Measurements from ENCODE around the gene NFIC.
"Not testable (repeated sequence)": the region's sequence is repeated elsewhere in the genome, so short reads cannot be mapped to it uniquely, and the experiment has no call there.

Gene NFIC

DNA sequence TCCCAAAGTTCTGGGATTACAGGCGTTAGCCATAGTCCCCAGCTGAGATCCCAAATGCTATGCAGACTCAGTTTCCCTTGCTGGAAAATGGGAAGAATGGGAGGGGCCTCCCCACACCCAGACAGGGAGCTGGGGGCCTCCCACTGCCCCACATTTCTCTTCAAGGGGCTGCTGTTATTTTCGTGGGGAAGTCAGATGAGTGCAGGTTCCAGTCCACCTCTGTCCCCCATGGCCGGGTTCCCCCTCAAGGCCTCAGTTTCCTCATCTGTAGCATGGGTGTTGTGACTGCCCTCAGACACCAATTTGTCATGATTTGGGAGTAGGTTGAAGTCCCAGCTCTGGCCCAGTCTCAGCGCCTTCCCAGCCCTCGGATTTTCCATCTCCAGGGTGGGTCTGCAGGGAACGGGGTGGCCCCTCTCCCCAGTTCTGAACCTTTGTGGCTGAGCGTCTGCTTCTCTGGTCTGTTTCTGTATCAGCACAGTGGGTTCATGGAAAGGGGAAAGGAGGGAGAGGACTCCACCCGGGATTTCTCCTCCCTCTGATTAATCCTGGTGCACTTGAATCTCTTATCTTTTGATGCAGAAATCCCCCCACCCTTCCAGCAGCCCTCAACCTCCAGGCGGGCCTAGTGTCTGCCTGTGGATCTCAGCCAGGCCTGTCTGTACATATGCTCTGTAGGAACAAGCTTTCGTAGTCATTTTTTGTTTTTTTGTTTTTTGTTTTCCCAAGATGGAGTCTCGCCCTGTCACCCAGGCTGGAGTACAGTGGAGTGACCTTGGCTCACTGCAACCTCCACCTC lies 12.2 kb downstream of the NFIC start:
- H2AFZ ChIP-seq (ENCODE audit: low read depth, low read length): no peak overlapping the region
- no peaks in the 10 kb centered on the region for H3K36me3 ChIP-seq (ENCODE audit: insufficient read depth, low read length)
- peaks cover 12% of the 10 kb centered on the region for H3K27me3 ChIP-seq (ENCODE audit: insufficient read depth, low read length)
- H3K4me3 ChIP-seq (ENCODE audit: low read length): no peak overlapping the region
- no peaks in the 10 kb centered on the region for H3K4me1 ChIP-seq (ENCODE audit: insufficient read depth, low read length)
- H3K9me3 ChIP-seq (ENCODE audit: low read length): no peaks in the 10 kb centered on the region

DNA sequence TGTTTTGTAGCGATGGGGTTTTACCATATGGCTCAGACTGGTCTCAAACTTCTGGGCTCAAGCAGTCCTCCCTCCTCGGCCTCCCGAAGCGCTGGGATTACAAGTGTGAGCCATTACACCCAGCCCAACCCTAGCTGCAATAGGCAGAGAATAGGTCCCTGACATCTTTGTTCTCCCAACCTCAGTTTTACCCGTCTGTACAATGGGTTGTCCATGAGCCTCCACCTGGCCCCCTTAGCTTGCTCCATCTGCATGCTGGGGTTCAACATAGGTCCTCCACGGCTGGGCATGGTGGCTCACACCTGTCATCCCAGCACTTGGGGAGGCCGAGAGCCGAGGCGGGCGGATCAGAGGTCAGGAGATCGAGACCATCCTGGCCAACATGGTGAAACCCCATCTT lies 14.4 kb downstream of the NFIC start:
- no peaks in the 10 kb centered on the region for H3K9me3 ChIP-seq (ENCODE audit: low read length)
- no peaks in the 10 kb centered on the region for H3K4me1 ChIP-seq (ENCODE audit: insufficient read depth, low read length)
- no peaks in the 10 kb centered on the region for H3K27me3 ChIP-seq (ENCODE audit: insufficient read depth, low read length)
- H3K4me3 ChIP-seq (ENCODE audit: low read length): no peak overlapping the region
- no peaks in the 10 kb centered on the region for H3K36me3 ChIP-seq (ENCODE audit: insufficient read depth, low read length)
- no peak overlapping the region for H2AFZ ChIP-seq (ENCODE audit: low read depth, low read length)

DNA sequence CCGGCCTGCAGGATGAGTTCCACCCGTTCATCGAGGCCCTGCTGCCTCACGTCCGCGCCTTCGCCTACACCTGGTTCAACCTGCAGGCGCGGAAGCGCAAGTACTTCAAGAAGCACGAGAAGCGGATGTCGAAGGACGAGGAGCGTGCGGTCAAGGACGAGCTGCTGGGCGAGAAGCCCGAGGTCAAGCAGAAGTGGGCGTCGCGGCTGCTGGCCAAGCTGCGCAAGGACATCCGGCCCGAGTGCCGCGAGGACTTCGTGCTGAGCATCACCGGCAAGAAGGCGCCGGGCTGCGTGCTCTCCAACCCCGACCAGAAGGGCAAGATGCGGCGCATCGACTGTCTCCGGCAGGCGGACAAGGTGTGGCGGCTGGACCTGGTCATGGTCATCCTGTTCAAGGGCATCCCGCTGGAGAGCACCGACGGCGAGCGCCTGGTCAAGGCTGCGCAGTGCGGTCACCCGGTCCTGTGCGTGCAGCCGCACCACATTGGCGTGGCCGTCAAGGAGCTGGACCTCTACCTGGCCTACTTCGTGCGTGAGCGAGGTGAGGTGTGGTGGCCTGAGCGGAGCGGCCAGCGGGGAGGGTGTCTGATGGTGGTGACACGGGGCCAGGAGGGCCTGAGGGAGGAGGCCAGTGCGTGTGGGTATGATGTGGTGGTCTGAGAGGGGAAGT lies 15.5 kb downstream of the NFIC start:
- no peaks in the 10 kb centered on the region for H3K9me3 ChIP-seq (ENCODE audit: low read length)
- no peaks in the 10 kb centered on the region for H3K36me3 ChIP-seq (ENCODE audit: insufficient read depth, low read length)
- no peaks in the 10 kb centered on the region for H3K27me3 ChIP-seq (ENCODE audit: insufficient read depth, low read length)
- H3K4me1 ChIP-seq (ENCODE audit: insufficient read depth, low read length): no peaks in the 10 kb centered on the region
- H3K4me3 ChIP-seq (ENCODE audit: low read length): no peak overlapping the region
- no peak overlapping the region for H2AFZ ChIP-seq (ENCODE audit: low read depth, low read length)

DNA sequence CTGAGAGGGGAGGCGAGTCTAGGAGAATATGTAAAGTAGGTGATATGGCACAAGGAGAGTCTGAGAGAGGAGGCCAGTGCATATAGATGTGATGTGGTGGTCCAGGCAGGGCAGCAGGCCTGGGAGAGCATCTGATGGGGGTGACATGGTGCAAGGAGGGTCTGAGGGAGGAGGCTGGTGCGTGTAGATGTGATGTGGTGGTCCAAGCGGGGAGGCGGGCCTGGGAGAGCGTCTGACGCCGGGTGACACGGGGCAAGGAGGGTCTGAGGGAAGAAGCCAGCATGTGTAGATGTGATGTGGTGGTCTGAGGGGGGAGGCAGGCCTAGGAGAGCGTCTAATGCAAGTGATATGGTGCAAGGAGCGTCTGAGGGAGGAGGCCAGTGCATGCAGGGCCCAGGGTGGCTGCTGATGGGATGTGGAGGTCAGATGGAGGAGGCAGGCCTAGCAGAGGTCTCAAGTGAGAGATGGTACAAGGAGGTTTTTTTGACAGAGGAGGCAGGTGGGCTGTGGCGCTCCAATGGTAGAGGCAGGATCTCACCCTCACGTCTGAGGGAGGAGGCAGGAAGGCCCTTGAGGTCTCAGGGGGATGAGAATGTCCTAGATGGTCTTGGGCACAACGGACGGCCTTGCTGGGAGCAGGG lies 16.2 kb downstream of the NFIC start:
- no peak overlapping the region for H3K4me3 ChIP-seq (ENCODE audit: low read length)
- no peaks in the 10 kb centered on the region for H3K4me1 ChIP-seq (ENCODE audit: insufficient read depth, low read length)
- no peak overlapping the region for H2AFZ ChIP-seq (ENCODE audit: low read depth, low read length)
- no peaks in the 10 kb centered on the region for H3K27me3 ChIP-seq (ENCODE audit: insufficient read depth, low read length)
- H3K9me3 ChIP-seq (ENCODE audit: low read length): no peaks in the 10 kb centered on the region
- H3K36me3 ChIP-seq (ENCODE audit: insufficient read depth, low read length): no peaks in the 10 kb centered on the region

DNA sequence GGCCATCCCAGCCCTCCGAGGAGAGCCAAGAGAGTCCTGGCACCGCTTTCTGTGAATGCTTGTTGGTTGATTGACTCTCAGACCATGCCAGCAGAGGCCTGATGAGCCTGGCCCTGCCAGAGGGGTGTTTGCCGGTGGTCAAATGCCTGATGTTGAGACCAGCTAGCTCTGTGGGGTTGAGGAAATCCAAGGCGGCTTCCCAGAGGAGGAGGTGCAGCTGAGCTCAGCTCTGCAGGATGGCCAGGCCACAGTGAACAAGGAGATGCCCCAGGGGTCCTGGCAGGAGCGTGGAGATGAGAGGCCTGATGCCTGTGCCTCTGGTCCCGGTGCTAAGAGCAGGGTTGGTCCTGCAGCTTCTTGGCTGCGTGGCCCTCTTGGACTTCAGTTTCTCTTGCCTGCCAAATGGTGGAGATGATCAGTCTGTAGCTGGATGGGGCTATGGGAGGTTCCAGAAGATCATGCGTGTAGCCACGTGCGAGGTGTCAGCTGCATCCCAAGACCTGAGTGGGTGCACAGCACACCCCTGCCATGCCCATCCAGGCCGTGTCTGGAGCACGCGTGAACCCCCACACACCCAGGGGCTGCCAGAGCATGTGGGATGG lies 16.8 kb downstream of the NFIC start:
- no peaks in the 10 kb centered on the region for H3K27me3 ChIP-seq (ENCODE audit: insufficient read depth, low read length)
- H3K9me3 ChIP-seq (ENCODE audit: low read length): no peaks in the 10 kb centered on the region
- H3K4me1 ChIP-seq (ENCODE audit: insufficient read depth, low read length): no peaks in the 10 kb centered on the region
- H3K4me3 ChIP-seq (ENCODE audit: low read length): no peak overlapping the region
- no peak overlapping the region for H2AFZ ChIP-seq (ENCODE audit: low read depth, low read length)
- H3K36me3 ChIP-seq (ENCODE audit: insufficient read depth, low read length): no peaks in the 10 kb centered on the region

DNA sequence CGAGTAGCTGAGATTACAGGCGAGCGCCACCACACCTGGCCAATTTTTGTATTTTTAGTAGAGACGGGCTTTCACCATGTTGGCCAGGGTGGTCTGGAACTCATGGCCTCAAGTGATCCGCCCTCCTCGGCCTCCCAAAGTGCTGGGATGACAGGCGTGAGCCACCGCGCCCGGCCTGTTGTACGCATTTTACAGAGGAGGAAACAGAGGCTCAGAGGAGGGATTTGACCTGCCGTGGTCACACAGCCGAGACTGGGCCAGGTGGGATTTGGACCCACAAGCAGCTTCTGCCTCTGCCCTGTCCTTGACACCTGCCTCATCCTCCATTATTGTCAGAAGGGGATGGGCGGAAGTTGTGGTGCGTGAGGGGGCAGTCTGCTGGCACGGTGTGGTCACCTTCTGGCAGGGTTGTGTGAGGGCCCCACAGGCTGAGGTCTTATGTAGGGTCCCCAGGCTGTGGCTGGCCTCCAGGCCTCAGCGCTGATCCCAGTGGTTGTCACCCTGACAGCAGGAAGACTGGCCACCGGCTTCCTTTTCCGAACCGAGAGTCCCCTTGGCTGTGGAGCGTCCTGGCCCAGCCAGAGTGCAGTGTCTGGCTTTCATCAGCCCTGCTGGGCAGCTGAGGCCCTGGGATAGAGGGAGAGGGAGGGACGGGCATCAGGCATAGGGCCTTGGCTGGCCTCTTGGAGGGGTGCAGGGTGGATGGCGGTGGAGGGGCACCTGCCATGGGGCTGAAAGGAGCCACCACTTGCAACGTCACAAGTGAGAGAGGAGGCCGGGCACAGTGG lies 20.3 kb downstream of the NFIC start:
- no peak overlapping the region for H3K4me3 ChIP-seq (ENCODE audit: low read length)
- no peaks in the 10 kb centered on the region for H3K4me1 ChIP-seq (ENCODE audit: insufficient read depth, low read length)
- peaks cover 4% of the 10 kb centered on the region for H3K27me3 ChIP-seq (ENCODE audit: insufficient read depth, low read length)
- H3K36me3 ChIP-seq (ENCODE audit: insufficient read depth, low read length): no peaks in the 10 kb centered on the region
- H2AFZ ChIP-seq (ENCODE audit: low read depth, low read length): no peak overlapping the region
- no peaks in the 10 kb centered on the region for H3K9me3 ChIP-seq (ENCODE audit: low read length)

DNA sequence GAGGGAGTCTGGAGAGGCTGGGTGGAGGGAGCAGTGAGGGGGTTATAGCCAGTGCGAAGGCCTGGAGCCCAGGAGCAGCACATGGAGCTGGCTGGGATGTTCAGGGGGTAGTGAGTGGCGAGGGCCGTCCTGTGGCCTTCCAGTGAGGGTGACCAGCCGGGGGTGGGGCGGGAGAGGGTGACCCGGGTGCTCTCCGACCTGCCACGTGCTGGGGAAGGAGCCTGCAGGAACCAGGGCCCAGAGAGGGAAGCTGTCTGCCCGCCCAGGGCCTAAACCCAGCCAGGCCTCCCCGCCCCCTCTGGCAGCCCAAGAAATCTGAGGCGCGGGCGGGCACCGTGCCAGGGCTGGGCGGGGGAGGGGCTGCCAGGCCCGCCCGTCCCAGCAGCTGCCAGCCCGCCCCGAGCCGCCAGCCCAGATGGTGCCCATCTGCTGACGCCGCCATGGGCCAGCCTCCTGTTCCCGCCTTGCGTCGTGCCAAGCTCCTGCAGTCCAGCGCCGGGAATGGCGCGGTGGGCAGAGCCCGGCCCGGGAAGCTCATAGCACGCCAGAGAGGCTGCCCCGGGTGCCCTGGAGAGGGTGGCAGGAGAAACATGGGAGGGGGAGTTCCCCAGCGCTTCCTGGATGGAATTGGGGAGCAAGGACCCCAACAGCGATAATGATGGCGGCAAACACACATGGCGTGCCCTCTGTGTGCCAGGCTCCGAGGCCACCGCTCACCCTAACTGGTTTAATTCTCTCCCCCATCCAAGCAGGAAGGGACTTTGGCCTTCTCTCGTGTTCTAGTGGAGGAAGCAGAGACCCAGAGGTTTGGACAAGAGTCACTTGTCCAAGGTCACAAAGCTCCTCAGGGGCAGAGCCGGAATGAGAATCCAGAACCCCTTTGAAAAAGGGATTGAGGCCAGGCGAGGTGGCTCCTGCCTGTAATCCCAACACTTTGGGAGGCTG lies 21.5 kb downstream of the NFIC start:
- Histone ChIP-seq H3K36me3 (ENCODE audit: insufficient read depth, low read length) (no peaks in the 10 kb centered on the region), H3K9me3 (ENCODE audit: low read length) (no peaks in the 10 kb centered on the region), H3K4me1 (ENCODE audit: insufficient read depth, low read length) (no peaks in the 10 kb centered on the region), H3K27me3 (ENCODE audit: insufficient read depth, low read length) (peaks cover 4% of the 10 kb centered on the region), H2AFZ (ENCODE audit: low read depth, low read length) (no peak overlapping the region), H3K4me3 (ENCODE audit: low read length) (no peak overlapping the region)

DNA sequence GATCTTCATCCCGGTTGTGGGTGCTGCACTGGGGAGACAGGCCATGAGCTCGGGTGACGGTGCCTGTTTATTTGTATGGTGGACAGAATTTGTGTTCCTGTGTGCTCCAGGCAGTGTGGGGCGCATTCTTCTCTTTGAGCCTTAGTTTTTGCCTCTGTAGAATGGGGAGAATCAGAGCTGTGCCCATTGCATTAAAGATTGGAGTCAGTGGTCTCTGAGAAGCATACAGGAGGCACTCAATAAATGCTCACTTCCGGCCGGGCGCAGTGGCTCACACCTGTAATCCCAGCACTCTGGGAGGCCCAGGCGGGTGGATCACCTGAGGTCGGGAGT lies 23.0 kb downstream of the NFIC start:
- Histone ChIP-seq H2AFZ (ENCODE audit: low read depth, low read length) (no peak overlapping the region), H3K9me3 (ENCODE audit: low read length) (no peaks in the 10 kb centered on the region)

DNA sequence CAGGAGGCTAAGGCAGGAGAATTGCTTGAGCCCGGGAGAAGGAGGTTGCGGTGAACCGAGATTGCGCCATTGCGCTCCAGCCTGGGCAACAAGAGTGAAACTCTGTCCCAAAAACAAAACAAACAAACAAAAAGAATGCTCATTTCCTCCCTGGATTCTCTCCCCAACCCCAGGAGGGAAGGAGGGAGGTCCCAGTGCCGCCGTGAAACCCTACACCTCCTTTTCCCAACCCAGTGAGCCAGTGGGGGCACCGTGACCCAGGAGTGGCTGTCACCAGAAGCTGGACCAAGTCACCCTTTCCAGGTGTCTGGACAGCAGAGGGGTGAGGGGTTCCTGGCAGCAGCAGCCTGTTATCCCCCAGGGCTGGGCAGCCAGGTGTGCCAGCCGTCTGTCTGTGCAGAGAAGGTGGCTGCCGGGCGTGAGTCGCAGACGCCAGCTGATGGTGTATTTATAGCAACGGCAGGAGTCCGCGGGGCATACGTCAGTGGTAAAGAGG lies 23.5 kb downstream of the NFIC start:
- no peaks in the 10 kb centered on the region for H3K9me3 ChIP-seq (ENCODE audit: low read length)

More for the DNA sequence above, 23.0 kb downstream of the NFIC start:
- Histone ChIP-seq H3K27me3 (ENCODE audit: insufficient read depth, low read length) (peaks cover 4% of the 10 kb centered on the region), H3K4me1 (ENCODE audit: insufficient read depth, low read length) (no peaks in the 10 kb centered on the region), H3K36me3 (ENCODE audit: insufficient read depth, low read length) (no peaks in the 10 kb centered on the region), H3K4me3 (ENCODE audit: low read length) (no peak overlapping the region)

DNA sequence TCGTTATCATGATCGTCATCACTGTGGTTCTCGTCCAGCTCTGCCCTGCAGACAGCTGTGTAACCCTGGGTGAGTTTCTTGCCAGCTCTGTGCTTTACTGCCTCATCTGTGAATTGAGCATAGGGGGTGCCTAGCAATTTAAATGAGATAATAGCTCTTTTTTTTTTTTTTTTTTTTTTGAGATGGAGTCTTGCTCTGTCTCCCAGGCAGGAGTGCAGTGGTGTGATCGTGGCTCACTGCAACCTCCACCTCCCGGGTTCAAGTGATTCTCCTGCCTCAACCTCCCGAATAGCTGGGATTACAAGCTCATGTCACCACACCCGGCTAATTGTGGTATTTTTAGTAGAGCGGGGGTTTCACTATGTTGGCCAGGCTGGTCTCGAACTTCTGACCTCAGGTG lies 25.5 kb downstream of the NFIC start:
- not testable (repeated sequence) for H3K36me3 ChIP-seq (ENCODE audit: insufficient read depth, low read length); H2AFZ ChIP-seq (ENCODE audit: low read depth, low read length); H3K9me3 ChIP-seq (ENCODE audit: low read length); H3K4me3 ChIP-seq (ENCODE audit: low read length); H3K27me3 ChIP-seq (ENCODE audit: insufficient read depth, low read length); H3K4me1 ChIP-seq (ENCODE audit: insufficient read depth, low read length)

More for the DNA sequence above, 23.5 kb downstream of the NFIC start:
- H3K36me3 ChIP-seq (ENCODE audit: insufficient read depth, low read length): no peaks in the 10 kb centered on the region
- H3K4me3 ChIP-seq (ENCODE audit: low read length): no peak overlapping the region
- H3K27me3 ChIP-seq (ENCODE audit: insufficient read depth, low read length): peaks cover 4% of the 10 kb centered on the region
- no peaks in the 10 kb centered on the region for H3K4me1 ChIP-seq (ENCODE audit: insufficient read depth, low read length)
- no peak overlapping the region for H2AFZ ChIP-seq (ENCODE audit: low read depth, low read length)

DNA sequence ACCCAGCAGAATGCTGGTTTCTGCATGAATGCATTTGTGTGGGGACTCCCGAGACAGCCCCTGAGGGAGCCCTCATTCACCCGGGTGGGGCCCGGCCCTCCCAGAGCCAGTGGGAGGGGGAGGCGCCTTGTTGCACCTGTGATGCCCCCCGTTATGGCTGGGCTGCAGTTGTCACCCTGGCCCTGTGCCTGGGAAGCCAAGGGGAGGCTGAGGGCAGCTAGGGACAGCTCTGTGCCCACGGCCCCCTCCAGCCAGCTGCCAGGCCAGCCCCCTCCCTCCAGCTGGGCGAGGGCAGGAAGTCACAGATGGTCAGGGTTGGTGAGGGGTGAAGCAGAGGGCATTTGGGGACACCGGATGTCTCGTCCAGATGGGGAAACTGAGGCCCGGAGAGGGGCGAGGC lies 26.1 kb downstream of the NFIC start:
- Histone ChIP-seq H3K9me3 (ENCODE audit: low read length) (no peaks in the 10 kb centered on the region), H3K4me1 (ENCODE audit: insufficient read depth, low read length) (no peaks in the 10 kb centered on the region), H3K4me3 (ENCODE audit: low read length) (no peak overlapping the region), H3K36me3 (ENCODE audit: insufficient read depth, low read length) (no peaks in the 10 kb centered on the region), H2AFZ (ENCODE audit: low read depth, low read length) (no peak overlapping the region), H3K27me3 (ENCODE audit: insufficient read depth, low read length) (peaks cover 4% of the 10 kb centered on the region)

DNA sequence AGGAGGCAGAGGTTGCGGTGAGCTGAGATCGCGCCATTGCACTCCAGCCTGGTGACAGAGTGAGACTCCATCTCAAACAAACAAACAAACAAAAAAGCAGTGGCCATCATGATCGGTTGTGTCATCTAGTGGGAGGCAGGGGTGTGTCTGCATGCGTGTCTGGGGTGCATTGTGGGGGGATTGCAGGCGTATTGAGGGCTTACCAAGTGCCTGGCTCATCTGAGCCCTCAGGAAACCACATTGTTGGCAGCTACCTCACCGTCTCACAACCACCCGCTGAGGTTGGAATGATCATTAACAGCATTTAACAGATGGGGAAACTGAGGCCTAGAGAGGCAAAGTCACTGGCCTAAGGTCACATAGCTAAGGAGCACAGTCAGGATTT lies 30.5 kb downstream of the NFIC start:
- Histone ChIP-seq H3K36me3 (ENCODE audit: insufficient read depth, low read length) (no peaks in the 10 kb centered on the region), H2AFZ (ENCODE audit: low read depth, low read length) (no peak overlapping the region), H3K4me3 (ENCODE audit: low read length) (no peak overlapping the region), H3K9me3 (ENCODE audit: low read length) (no peaks in the 10 kb centered on the region), H3K4me1 (ENCODE audit: insufficient read depth, low read length) (no peaks in the 10 kb centered on the region), H3K27me3 (ENCODE audit: insufficient read depth, low read length) (no peaks in the 10 kb centered on the region)

Data from neuron (in vitro differentiated cells).